NCI-H748 (cell line): ENCODE data around the gene QKI.

Experiments
- DNase-seq: peaks from one replicate; lab custom pipeline; 2025; ENCODE audit not compliant: unreplicated experiment; lab: John Stamatoyannopoulos, UW

Gene QKI

DNA sequence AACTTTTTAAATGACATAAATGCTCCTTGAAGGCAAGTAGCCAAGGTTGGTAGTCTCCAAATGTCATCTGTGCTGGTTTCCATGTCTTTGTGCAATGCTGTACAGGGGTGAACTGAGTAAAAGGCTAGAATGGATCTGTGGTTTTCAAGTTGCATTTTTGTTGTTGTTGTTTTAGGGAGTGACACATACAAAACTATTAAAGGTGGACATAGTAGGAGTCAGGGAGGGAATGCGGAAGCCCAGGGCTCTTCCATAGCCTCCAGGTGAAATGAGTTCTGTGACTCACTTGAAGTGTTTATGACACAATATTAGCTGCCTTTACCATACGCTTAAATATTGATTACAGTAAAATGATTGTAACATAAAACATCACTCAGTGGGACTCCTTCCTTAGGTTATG is 22.5 kb upstream of the QKI start:
- DNase-seq, result no peak

DNA sequence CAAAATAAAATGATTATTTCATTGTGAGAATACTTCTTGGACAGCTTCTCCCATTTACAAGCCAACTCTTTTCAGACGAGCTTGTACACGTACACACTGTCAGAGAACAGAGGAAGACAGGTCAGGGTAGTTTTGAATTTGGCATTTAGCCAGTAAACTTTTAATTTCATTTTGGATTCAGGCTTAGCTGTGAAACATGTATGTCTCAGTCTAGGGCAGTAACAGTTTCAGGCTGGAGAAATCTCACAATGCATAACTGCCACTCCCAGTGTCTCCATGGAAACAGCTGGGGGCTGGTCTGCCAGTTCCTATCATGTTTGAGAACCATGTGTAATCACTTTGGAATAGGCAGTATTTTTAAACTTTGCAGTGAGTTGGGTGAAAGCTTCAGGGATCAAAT is 22.0 kb upstream of the QKI start:
- DNase-seq, result peak; percentile 39

DNA sequence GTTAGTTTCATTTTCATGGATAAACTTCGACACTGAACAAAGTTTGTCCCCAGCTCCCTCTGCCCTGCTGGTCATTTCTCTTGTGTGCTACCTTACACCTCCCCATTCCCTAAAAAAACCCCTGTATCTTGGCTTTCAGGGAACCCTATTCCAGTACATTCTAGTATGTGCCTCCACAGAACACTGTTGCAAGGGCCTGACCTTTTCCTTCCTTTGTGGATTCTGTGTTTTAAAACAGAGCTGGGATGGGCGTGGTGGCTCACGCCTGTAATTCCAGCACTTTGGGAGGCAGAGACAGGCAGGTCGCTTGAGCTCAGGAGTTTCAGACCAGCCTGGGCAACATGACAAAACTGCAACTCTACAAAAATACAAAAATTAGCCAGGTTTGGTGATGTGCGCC is 20.6 kb upstream of the QKI start:
- no peak for DNase-seq

DNA sequence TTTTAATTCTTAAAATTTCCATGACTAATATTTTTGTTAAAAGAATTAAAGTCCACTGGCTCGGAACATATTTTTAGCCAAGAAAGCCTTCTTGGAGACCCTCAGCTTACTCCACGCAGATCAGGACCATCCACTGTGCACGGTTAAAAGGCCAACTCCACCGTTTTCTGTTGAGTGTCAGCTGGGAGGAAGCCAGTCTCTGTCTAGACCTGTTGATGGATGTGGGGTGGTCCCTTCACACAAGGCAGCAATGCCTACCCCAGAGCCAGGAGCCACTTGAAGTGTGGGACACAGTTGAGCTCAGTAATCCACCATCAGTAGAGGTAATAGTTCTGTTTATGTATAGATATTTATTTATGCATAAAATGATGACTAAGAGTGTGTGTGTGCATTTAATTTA is 19.9 kb upstream of the QKI start:
- no peak for DNase-seq

DNA sequence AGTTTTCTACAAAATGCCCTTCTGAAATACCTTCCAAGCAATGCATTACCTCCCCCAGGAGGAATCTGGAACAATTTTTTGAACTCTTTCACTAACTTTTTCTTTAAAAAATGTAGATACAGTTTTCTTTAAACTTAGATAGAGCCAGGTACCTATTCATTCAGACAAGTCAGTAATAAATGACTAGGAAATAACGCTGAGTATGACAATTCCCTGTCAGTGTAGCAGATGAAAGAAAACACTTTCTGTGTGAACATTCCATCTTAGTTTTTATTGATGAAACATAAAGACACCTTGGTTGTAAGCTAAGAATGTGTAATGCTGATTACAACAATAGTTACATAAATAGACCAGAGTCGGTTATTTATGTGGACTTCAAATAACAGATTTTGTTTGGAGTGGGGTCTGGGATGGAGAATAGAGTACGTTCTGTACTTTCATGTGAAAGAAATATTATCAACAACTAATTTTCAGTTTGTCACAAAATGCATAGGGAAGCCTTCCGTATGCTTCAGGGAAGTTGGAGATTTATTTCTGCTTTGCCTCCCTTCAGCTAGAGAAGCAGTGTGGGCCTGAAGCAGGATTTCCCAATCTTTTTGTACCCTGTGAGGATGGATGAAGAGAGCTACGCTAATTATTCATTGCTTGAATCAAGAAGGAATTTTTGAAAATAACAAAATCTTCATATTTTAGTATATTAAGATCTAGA is 19.2 kb upstream of the QKI start:
- no peak for DNase-seq

DNA sequence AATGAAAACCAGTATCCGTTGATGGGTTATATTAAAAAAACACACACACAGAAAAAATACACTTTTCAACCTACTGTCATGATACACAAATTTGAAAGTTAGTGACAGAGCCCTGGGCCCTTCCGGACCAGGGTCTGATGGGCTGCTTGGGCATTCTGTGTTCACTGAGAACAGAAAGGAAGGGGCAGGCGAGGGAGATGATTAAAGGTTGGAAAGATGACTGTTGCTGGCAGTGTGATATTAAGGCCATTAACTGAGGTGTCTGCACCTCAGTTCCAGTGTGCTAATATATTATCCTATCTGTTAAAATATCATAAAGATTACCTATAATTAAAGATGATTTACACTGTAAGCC is 18.7 kb upstream of the QKI start:
- no peak for DNase-seq

DNA sequence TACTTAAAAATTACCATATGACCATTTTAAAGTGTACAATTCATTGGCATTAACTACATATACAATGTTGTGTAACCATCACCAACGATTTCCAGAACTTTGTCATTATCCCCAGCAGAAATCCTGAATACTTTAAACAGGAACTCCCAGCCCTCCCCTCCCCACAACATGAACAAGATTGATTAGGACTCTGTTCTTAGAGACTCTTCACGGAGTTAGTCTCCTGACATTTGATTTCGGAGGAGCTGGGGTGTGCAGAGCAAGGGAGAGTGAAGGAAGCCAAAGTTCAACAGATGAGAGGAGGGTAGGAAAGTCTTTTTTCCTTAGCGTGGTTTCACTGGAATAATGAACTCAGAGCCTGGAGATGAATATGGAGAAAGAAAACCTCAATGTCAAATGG is 17.2 kb upstream of the QKI start:
- DNase-seq, result no peak

DNA sequence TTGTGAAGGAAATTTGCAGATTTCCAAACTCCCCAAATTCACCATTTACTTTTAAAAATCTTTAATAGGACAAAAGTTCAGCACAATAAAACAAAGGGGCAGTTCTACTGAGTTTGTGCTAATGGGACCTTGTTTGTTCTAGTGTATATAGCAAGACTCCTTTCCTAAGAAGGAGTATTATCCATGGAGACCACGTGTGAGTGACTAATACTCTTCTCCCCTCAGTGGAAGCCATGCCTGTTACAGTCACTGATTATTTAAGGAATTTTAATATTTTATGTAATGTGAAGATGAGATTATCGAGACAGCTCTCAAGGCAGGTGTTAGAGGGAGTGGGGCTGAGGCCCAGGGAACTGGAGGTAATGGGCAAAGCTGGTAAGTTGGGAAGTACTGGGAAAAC is 16.4 kb upstream of the QKI start:
- no peak for DNase-seq

DNA sequence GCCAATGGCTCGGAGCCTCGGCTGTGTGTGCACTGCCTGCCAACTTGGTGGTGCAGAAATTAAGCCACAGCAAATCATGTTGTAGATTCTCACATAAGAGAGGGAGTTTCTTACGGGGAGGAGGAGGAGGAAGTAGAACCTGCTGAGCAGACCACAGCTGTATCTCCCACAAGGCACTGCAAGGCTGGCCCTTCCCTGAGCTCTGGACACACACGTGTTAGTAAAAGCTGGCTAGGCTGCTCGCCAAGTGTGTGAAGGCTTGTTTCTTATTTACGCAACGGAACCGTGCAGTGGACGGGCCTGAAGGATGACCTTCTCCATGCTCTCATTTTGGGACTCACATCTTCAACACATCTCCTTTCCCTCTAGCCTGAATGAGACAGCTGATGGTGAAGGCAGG is 15.7 kb upstream of the QKI start:
- DNase-seq, result no peak

DNA sequence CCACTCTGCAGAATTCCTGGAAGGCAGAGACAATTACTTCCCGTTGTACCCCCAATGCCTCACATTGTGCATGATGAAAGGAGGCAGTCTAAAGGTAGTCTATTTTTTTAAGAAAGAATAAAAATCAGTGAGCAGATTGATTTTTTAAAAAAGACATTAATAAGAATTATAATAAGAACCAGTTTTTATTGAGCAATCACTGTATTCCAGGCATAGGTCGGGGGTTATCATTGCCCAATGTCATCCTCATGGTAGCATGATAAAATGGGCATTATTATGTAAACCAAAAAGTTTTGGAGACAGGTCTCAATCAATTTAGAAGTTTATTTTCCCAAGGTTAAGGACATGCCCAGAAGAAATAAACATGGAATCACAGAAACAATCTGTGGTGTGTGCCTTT is 14.0 kb upstream of the QKI start:
- DNase-seq, result no peak

DNA sequence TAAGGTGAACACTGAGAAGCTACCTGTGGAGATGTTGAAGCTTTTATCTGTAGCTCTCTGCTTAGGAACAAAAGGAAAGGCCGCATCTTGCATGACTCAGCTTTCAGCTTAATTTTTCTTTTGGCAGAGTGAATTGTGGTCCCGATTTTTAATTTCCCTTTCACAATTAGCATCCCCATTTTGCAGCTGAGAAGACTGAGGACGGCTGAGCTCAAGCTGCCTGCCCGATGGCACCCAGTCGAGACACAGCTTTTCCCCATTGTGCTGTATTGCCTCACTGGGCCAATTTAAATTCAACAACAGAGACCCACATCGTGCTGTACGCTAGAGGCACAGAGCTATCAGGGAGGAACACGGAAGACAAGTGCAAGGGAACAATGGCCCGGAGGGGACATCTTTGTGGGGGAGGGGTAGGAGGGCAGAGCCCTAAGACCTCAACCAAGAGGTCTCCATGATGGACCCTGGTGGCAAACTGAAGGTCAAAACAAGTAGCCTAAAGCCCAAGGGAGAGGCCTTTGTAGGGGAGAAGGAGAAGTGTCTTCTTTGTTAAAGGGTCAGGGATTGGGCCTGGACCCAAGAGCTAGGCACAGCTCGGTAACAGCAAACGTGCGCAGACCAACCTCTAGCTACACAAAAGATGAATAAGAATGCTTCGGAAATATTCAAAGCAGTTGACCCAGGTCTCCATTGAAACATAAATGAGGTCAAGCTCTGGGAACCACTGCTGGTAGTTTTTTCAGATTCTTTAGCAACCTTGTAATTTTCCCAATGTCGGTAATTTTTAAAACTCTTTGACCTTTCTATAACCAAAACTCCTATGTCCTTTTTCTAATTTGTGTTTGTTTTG is 13.3 kb upstream of the QKI start:
- no peak for DNase-seq

DNA sequence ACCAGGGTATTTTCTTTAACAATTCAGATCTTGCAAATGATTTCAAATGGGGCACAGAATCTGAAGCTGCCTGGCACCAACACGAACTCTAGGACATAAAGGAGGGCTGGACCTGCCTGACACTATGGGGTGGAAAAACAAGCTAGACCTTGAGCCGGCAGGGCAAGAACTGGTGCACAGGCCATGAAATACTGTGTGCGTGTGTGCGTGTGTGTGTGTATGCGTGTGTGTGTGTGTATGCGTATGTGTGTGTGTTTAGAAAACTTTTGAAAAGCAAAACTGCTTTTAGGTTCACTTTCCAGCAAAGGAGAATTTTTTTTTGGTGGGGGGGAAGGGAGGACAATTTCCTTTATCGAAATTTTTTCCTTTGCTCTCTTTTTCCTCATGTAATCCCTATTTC is 11.9 kb upstream of the QKI start:
- no peak for DNase-seq

DNA sequence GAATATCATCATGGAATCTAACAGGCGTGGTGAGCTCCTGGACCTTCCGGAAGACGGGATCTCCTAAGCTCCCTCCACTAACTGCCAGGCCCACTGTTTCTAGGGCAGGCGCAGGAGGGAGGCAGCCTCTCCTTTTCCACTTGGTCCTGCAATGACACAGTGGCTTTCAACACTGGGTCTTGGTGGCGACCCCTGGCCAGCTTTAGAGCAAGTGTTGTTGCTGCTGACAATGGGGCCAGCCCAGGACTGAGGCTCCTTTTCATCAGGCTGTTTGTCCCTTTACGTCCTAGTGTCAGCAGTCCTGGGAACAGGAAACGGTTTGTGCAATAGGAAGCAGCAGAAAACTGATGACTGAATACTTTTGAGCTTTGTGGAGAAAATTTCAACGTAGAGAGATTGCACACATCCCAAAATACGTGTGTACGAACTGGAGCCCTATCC is 9.7 kb upstream of the QKI start:
- no peak for DNase-seq

DNA sequence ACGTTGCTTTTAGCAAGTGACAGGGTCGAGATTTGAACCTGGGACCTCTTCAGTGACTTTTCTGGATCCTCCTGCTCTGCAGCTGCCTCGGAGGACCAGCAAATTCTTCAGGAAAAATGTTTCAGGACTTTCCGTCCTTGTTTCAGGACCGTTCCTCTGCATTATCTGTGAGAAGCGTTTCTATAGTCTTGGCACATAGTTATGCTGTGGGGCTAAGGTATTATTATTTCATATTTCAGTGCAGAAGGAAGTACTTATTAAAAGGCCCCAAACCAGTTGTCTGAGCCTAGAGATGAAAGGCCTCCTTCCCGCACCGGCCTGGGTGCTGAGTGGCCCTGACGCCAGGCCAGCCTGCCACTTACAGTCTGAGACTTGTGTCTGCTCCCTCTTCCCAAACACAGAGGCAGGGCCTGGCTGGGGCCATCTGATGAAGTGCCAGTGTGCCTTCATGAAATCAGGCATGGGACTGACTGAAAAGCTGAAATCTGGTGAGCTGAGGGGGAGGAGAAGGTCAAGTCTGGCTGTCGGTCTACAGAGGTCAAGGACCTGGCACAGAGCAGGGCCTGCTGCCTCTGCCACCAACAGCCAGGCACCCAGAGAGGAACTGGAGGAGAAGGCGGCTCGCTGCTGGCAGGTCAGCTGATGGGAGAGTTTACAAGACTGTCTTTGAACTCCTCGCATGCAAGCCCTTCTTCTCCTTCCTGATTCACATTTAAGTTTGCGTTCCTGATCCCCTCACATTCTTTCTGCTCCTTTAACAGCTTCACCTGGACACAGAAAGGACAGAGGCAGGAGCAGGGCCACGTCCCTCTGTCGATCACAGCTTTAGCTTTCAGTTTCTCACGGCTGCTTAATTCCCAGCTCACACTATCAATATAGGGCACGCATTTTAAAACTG is 8.9 kb upstream of the QKI start:
- DNase-seq, result no peak

DNA sequence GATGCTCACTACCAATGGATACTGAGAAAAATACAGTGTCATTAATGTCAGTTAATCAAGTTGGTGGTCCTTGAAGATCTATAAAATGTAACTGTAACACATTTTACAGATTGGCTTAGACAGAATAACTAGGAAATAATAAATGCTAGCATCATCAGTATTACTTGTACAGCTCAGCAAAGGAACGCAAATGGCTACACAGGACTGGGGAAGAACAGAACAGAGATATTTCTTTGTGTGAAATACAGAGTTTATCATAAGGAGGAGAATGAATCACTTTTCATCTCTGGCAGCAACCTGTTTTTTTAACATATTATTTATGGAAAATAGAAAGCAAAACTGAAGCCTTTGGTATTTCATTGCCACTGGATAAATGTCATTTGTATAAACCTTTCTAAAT is 8.2 kb upstream of the QKI start:
- DNase-seq, result no peak

DNA sequence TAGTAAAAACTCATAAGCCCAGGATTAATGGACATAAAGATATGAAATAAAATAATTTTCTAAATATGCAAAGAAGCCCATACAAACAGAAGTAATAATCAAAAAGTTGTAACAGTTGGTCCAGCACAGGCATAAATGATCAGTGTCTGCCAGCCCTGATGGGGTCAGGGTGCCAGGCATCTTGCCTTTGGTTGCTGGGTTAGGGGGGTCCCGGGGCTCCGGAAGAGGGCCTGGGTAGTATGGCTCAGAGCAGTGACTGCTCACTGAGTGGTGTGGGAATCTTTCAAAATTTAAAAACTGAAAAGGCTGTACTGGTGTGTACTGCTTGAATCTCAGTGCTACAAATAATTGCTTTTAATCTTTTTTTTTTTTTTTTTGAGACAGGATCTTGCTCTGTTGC is 7.7 kb upstream of the QKI start:
- DNase-seq, result no peak

DNA sequence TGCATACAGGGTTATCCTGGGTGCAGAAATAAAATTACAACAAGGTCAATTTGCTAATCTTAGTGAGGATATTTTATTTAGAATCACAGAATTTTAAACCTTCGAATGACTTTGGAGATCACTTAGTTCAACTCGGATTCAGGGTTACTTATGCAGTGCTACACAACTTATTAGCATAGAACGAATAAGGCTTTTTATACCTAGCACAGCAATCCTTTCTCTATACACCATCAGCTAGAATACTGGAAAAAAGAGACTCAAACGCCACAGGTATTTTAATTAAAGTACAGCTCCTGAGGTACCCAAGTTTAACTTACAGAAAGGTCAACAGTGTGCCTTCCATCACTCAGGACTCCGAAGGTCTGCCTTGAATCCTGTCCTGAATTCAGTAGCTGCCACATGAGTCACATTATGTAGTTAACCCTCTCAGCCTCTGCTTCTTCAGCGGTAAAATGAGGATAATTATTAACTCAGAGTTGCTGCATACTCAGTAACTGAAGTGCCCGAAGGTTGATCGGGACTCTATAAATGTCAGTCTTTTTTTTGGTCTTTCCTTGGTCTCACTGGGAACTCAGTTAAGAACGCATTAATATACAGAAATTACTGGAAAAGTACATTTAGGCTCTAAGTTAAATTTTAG is 6.0 kb upstream of the QKI start:
- no peak for DNase-seq

DNA sequence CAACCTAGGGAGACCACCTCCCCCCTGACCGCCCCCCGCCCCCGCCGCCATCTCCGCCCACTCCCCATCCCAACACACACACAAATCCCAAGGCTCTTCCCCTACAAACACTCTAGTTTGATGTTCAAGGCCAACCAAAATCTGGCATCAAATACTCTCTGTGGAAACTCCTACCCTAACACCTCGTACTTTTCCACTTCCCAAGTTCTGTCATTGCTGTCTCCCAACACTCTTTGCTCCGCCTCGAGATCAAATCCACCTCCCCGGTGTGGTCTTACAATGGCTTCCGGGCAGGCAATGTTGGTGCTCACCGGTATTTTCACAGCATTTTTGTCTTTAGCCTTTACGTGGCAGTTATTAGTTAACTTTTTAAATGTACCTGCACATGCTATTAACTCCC is 4.8 kb upstream of the QKI start:
- DNase-seq, result no peak

DNA sequence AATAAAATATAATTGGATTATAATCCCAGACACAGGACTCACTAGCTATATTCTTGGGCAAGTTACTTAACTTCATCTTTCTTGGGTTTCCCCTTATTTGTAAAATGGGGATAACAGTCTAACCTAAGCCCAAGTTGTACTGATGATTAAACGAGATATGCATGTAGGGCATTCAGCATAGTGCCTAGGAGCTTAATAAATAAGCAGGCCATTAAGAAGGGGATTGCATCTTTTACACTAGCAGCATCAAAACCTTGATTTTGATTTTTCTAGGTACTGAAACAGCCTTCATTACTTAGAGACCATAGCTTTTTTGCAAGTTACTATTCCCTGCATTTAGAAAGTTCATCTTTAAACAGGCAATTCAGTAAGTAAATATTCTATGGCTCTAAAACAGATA is 2.2 kb upstream of the QKI start:
- DNase-seq, result no peak

DNA sequence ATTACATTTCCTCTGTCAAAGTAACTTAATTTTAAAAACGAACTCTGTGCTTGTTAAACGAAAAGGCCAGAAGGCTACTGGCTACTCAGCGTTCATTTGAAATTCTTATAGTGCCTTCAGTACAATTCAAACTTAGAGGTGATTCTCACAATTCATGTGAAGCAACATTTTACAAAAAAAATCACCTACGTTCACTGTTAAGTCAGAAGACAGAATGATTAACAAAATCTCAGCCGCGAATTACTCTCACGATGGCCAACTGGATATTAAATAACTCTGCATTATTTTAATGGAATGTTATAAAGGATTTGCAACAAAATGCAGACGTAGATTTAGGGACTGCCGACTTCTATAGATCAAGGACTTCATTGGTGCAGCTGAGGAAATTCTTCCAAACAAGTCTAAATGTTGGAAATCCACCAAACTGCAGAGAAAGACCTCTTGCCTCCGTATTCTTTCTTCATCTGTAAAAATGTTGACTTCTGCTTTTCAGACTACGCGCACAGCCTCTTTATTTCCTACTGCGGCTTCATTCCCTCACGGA is 1.6 kb upstream of the QKI start:
- no peak for DNase-seq
